HG03045 (cell line): Measurements from ENCODE around the gene COQ8A.
"Not testable (repeated sequence)": the region's sequence is repeated elsewhere in the genome, so short reads cannot be mapped to it uniquely, and the experiment has no call there.

Source experiments
- ATAC-seq: cut with Tn5 transposase; IDR thresholded peaks from one replicate; pipeline ENCODE4 v1.9.1; 2021; ENCODE audit warnings: mild to moderate bottlenecking, moderate library complexity; ENCODE audit not compliant: unreplicated experiment

Gene COQ8A

DNA sequence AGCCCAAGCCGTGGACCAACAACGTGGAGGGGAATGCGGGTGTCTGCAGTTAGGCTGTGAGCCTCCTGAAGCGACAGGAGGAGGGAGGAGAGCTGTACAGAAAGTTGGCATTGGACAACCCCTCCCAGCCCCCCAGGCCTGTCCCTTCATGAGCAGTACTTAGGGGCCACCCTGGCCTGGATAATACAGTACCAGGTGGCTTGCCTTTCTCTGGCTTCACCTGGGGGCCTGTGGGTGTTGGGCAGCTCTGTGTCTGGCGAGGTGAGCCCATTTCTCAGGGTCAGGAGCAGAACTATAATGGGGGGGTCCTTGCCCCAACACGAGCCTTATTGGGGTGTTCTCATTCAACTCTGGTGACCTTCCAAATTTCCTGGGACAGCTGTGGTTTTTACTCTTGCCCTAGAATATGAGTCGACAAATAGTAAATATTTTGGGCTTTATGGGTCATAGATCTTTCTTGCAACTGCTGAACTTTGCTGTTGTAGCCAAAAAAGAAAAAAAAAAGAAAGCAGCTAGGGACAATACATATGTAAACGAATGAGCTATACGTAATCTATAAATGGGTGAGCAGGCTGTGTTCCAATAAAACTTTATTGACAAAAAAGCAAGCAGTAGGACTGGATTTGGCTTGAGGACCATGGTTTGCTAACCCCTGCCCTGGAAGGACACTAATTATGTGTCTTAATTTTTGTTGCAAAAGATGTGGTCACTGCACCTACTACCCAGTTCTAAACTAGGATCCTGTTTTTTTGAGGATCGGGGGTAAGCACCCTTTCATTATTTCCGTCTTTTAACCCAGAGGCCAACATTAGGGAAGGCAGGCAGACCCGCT is 11.4 kb downstream of the COQ8A start:
- no peak for ATAC-seq

DNA sequence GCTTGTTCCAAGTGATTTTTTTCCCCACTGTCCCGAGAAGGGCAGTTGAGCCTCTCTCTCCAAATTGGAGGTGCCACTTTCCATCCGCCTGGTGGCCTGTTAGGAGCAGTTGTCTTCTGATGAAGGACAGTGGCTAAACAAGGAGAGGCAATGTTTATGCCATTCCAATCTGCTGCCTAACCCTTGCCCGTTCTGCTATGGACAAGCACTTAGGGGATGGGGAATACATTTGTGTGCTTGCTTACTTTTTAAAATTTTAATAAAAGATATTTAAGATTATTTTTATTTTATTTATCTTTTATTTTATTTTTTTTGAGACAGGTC is 12.0 kb downstream of the COQ8A start:
- ATAC-seq = no peak

DNA sequence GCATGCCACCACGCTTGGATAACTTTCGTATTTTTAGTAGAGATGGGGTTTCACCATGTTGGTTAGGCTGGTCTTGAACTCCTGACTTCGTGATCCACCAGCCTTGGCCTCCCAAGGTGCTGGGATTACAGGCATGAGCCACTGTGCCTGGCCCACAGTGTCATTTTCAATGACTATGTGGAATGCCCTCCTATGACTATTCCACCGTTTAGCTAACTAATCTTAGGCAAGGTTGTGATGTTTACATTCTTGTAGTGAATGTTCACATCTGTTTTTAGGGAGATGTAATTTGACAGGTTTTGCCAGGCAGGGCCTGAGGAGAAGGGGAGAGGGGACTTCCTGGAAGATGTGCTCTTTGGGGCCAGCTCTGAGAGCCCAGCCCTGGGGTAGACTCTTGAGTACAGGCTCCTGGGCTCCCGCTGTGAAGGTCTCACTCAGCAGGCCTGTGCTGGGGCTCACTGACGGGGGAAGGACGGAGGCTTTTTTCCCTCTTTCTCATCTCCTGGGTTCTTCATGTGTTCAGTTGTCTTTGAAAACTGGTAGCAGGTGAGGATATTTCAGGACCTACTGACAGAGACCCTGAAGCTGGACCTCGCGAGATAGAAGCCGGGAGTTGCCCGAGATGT is 13.2 kb downstream of the COQ8A start:
- no peak for ATAC-seq

DNA sequence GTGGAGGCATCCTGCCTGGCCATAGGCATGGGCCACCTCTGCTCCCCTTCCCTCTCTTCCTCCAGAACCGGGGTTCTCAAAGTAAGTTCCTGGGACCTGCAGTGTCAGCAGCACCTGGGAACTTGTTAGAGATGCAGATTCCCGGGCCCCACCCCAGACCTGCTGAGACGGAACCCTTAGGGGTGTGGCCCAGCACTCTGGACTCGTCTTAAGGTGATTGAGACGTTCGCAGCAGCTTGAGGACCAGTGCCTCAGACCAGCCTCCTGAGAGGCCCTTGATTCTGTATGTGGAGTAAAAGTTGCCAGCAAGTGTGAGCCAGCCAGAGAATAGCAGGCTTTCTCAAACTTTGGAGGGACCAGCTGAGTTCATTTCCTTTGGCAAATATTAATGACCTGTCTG is 14.2 kb downstream of the COQ8A start:
- no peak for ATAC-seq

DNA sequence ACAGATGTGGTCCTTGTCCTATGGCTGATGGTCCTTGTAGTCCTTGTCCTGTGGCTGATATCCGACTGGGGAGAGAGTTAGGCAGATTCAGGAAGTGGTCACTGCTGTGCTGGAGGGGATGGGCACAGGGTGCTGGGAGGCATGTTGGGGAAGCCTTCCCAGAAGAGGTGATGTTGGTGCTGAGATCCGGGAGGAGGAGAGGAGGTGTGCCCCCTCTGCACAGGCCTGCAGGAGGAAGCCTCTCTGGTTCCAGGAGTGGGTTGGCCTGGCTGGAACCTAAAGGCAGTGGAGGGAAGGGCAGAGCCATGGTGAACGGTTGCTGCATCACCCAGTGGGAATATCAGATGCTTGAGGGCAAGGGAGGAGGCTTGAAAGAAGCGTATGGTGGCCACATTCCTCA is 14.7 kb downstream of the COQ8A start:
- ATAC-seq = no peak

DNA sequence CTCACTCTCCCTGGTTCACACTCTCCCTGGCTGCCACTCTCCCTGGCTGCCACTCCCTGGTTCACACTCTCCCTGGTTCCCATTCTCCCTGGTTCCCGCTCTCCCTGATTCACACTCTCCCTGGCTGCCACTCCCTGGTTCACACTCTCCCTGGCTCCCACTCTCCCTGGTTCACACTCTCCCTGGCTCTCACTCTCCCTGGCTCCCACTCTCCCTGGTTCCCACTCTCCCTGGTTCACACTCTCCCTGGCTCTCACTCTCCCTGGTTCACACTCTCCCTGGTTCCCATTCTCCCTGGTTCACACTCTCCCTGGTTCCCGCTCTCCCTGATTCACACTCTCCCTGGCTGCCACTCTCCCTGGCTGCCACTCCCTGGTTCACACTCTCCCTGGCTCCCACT is 15.8 kb downstream of the COQ8A start:
- ATAC-seq = not testable (repeated sequence)

DNA sequence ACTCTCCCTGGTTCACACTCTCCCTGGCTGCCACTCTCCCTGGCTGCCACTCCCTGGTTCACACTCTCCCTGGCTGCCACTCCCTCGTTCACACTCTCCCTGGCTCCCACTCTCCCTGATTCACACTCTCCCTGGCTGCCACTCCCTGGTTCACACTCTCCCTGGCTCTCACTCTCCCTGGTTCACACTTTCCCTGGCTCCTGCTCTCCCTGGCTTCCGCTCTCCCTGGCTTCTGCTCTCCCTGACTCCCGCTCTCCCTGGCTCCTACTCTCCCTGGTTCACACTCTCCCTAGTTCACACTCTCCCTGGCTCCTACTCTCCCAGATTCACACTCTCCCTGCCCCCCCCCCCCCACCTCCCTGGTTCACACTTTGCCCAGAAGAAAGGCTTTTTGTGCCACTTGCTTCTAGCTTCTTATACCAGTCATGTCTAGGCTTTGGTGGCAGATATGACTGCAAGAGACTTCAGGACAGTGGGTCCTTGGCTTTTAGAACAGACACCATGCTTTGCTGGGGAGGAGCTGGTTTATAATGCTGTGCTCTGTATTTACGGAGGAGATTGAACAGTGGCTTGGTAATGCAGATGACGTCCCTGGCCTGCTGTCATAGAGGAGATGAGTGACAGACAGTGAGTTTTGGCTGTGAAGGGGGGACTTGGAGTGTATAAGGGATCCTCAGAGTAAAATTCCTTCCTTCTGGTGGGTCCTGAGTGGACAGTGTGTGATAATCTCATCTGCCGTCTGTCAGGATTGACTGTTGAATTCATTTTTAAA is 17.0 kb downstream of the COQ8A start:
- ATAC-seq = no peak

DNA sequence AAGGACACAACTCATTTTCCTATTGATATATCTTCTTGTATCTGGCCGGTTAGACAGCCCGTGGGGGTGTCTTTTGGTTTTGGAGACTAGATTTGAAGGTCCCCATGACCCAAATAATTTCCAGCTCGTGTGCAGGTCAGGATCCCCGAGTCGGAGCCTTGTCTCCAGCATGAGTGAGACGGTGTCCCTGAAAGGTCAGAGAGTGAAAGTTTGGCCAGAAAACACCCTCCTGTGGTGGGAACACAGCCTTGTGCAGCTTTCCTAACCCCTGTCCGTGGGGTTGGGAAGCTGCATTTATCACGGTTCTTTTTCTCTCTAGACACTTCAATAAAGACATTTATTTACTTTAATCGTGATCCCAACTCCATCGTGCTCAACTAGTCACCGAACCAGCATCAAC is 17.6 kb downstream of the COQ8A start:
- no peak for ATAC-seq

DNA sequence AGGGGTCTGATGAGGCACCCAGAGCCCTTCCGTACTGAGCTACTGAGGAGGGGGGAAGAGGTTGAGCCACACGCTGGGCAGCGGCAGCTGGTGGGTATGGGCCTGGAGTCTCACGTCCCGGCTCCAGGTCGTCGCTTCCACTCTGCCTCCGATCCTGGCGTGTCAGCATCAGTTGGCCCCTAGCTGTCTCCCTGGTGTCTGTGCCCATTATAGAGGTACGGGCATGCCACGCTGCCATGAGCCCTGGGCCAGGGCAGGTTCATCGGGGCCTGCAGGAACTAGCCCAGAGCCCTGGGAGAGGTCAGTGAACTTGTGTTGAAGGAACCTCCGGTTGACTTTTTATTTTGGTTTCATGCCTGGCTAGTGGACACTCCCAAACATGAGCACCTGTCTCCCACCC is 18.2 kb downstream of the COQ8A start:
- ATAC-seq = no peak

DNA sequence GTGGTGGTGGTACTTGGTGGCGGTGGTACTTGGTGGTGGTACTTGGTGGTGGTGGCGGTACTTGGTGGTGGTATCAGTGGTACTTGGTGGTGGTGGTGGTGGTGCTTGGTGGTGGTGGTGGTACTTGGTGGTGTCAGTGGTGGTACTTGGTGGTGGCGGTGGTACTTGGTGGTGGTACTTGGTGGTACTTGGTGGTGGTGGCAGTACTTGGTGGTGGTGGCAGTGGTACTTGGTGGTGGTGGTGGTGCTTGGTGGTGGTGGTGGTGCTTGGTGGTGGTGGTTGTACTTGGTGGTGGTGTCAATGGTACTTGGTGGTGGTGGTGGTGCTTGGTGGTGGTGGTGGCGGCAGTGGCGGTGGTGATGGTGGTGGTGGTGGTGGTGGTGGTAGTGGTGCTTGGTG is 20.2 kb downstream of the COQ8A start:
- ATAC-seq = no peak

DNA sequence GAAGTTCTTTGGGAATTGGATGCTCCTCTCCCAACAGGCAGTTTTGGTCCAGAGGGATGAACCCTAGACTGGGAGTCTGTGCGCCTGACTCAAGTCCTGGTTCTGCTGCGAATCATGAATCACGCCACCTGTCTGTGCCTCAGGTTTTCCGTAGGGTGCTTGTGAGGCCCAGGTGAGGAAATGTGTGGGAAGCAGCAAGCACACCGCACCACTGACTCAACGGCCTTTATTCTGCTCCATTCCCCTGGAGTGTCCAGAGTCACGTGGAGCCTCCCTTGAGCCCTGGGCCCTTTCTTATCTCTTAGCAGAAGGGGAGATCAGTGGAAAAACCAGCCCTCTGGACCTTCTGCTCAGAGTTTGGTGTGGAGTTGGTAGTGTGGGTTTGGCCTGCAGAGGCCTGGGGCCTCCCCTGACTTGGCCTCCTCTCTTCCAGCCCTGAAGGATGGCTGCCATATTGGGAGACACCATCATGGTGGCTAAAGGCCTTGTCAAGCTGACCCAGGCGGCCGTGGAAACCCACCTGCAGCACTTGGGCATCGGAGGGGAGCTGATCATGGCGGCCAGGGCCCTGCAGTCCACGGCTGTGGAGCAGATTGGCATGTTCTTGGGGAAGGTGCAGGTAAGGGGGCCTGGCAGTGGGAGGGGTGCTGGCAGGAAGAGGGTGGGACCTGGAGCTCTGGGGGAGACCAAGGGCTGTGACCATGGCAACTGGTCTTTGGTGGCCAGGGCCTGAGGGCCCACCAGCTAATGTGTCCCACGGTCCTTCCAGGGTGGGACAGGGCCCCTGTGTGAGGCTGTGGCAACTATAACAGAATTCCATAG is 21.1 kb downstream of the COQ8A start:
- no peak for ATAC-seq

DNA sequence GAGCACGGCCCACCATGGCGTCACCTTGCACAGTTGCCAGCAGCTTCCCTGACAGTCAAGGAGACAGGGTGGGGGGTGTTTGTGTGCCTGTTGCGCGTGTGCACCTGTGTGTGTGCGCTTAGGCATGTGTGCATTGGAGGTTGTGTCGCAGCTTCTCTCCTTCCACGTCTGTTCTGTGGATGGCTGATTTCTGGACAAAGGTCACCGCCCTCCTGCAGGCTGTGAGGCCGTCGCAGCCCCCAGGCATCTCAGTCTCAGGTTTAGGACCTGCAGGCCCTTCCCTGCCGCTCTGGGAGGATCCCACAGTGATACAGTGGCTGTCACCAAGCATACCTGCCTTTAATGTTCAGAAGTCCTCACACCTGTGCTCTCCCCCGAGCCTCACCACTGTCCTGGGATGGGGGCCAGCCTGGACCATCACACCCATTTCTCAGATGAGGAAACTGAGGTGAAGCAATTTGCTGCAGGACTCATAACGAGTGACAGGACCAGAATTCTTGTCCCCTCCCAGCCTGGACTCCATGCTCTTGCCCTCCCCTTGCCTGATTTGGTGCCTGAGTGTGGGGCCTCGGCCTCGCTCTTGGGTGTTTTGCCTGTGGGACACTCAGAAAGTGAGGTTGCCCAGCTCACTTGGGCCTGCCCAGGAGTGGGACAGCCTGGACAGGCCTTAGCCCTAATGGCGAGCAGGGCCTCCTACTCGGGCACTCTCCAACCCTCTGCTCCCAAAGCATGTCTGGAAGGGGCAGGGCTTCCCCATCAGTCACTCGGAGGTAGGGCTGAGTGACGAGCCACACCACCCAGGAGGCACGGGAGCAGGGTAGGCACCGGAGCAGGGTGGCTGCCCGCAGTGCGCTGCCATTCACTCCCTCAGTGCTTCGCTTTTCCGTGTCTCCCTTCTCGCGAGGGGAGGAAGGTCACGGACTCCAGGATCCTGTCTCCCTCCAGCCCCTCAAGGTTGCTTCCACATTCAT is 22.6 kb downstream of the COQ8A start:
- no peak for ATAC-seq

DNA sequence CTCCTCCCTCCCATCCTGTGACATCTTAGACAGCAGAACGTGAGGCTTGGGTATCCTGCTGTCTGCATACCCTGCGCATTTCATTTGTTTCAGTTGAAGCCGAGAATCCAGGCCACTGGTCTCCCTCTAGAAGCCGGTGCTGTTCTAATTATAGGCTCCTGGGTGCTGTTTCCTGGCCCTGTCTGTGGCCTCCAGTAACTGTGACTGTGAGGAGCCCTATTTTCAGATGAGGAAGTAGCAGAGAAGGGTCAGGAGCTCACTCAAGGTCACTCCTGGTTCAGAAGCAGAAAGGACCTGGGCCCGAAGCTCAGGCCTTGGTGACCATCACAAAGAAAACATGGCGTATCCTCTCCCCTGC is 24.0 kb downstream of the COQ8A start:
- ATAC-seq = no peak

DNA sequence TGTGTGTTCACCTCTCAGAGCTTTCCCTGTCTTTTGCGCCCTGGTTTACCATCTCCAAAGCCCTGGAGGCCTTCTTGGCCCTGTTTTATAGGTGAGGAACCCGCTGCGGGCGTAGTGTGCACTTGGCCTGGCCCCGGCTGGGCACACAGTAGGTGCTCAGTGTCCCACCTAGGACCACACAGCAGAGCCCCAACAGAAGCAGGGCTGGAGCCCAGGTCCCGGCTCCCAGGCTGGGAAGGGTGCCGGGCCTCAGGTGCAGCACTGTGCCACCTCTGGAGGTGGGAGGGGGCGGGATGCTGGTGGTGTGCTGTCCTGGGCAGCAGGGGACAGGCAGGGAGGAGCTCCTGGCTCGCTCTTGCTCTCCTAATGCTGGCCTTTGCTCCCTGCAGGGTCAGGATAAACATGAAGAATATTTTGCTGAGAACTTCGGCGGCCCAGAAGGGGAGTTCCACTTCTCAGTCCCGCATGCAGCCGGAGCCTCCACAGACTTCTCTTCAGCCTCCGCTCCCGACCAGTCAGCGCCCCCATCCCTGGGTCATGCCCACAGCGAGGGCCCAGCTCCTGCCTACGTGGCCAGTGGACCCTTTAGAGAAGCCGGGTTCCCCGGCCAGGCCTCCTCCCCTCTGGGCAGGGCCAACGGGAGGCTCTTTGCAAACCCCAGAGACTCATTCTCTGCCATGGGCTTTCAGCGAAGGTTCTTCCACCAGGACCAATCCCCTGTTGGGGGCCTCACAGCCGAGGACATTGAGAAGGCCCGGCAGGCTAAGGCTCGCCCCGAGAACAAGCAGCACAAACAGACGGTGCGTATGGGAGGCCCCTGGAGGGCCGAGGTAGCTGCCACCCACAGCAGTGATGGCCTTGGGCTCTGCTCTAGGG is 24.8 kb downstream of the COQ8A start:
- ATAC-seq = no peak

DNA sequence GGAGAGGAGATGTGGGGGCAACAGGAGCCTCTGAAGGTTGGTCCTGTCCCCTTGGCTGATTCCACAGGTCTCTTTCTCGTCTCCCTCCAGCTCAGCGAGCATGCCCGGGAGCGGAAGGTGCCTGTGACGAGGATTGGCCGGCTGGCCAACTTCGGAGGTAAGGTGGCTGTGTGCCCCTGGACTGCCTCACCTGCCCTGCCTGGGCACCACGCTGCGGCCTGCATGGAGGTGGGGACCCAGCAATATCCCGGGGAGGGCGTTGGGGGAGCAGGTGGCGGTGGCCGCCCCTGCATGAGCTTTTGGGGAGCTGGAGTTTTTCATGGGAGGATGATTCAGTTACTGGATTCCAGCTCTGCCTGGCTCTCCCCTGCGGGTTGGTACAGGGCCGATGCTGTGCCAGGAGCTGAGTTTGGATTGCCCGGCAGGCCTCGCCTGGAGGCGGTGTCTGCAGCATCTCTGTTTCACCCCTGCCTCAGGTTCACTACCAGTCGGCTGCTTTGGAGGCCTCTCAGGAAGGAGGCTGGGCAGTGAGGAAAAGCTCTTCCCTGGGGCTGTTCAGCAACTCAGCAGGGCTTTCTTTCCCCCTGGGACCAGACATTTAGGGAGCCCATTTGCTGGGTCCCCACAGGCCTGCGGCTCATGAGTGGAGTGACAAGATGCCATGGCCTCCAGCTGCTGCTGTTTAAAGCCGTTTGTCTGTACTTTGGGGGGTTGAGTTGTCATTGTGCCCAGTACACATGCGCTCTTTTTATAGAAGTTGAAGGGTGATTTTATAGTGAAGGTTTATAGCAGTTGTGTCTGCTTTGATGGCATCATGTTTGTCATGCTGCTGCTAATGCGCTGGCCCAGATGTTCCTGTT is 25.7 kb downstream of the COQ8A start:
- ATAC-seq = no peak

DNA sequence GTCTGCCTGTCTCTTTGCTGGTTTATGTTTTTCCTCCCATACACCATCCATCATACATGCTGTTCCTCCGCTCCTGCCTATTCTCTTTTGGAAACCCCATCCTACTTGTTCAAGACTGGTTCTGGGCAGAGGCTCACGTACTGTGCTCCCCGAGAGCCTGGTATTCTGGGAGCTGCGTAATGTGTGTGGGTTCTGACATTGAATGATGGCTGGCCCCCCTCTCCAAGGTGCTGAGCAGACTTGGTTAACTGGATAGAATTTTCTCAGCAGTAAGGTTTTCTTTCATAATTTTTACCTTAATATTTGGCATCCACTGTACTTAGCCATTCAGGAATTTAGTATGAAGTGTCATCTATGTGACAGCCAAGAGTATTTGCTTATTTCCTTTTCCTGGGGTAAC is 26.6 kb downstream of the COQ8A start:
- ATAC-seq = no peak

DNA sequence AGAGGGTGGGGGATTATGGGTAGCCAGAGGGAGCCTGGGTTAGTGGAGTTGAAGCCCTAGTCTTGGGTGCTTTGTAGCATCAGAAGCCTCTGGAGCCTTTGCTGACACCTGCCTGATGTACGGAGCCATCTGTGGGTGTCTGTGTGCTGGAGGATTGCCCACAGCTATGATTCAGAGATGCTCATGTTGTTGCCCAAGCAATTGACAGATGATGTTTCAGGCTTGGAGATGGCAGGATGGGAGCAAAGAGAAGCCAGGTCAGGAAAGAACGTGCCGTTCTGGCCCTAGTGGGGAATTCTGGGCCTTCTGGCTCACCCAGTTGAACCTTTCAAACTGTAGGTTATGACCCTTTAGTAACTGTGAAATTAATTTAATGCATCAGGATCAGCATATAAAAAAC is 27.6 kb downstream of the COQ8A start:
- ATAC-seq = no peak

DNA sequence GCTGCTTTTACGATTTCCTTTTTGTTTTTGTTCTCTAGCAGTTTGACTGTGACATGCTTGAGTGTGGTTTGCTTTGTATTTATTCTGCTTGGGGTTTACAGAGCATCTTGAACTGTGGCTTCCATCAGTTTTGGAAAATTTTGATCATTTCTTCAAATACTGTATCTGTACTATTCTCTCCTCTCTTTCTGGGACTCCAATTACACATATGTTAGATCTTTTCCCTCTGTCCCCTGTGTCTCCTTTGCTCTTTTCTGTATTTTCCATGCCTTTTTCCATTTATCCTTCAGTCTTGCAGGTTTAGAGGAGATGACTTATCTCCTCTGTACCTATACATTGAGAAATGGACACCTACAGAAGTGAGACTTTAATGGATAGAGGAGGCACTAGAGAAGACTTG is 31.7 kb downstream of the COQ8A start:
- ATAC-seq = no peak
